RWPE2 (cell line): Measurements from ENCODE around the gene ESR1.

ENCODE experiments used
- ATAC-seq: fragments of 200-7000 bp; cut with Tn5 transposase; 3 replicates; pipeline ENCODE4 v1.9.1; 2021; ENCODE audit warnings: low read depth
- DNase-seq: peaks from one replicate; pipeline ENCODE4 v3.0.0-alpha.2; 2020; ENCODE audit warnings: low spot score
- H3K27ac ChIP-seq: fragments of 450-650 bp; 2 replicates; pipeline ENCODE4 v1.5.1; 2017; ENCODE audit warnings: mild to moderate bottlenecking; ENCODE audit not compliant: poor library complexity, severe bottlenecking
- H3K27me3 ChIP-seq: fragments of 250-450 bp; sonication (Bioruptor Pico); 2 replicates; pipeline ENCODE4 v1.5.1; 2021; ENCODE audit warnings: mild to moderate bottlenecking, moderate library complexity; ENCODE audit not compliant: insufficient read depth, poor library complexity, severe bottlenecking
- H3K36me3 ChIP-seq: fragments of 250-450 bp; sonication (Bioruptor Pico); 2 replicates; pipeline ENCODE4 v1.5.1; 2020; ENCODE audit warnings: low read depth, mild to moderate bottlenecking, moderate library complexity
- H3K4me1 ChIP-seq: fragments of 250-450 bp; sonication (Bioruptor Pico); 2 replicates; pipeline ENCODE4 v1.5.1; 2021; ENCODE audit warnings: mild to moderate bottlenecking, moderate library complexity; ENCODE audit not compliant: insufficient read depth, poor library complexity, severe bottlenecking
- H3K4me3 ChIP-seq: fragments of 250-450 bp; sonication (Bioruptor Pico); 2 replicates; pipeline ENCODE4 v1.5.1; 2021; ENCODE audit warnings: mild to moderate bottlenecking, moderate library complexity; ENCODE audit not compliant: severe bottlenecking
- H3K9me3 ChIP-seq: fragments of 250-450 bp; sonication (Bioruptor Pico); 2 replicates; pipeline ENCODE4 v1.5.1; 2021; ENCODE audit warnings: mild to moderate bottlenecking, moderate library complexity; ENCODE audit not compliant: severe bottlenecking
- CTCF ChIP-seq: fragments of 450-650 bp; IDR thresholded peaks from one replicate; pipeline ENCODE4 v1.5.1; 2017; ENCODE audit warnings: mild to moderate bottlenecking, moderate library complexity; ENCODE audit not compliant: poor library complexity, severe bottlenecking

Gene ESR1

GRCh38 chr6:152173321-152173720 is 365.8 kb downstream of the ESR1 start:
- DNase-seq (no peak), ATAC-seq (no peak)
- Histone ChIP-seq H3K4me3 (no peak overlapping the region), H3K9me3 (no peaks in the 10 kb centered on the region), H3K36me3 (no peaks in the 10 kb centered on the region), H3K27me3 (no peaks in the 10 kb centered on the region), H3K4me1 (no peaks in the 10 kb centered on the region), H3K27ac (no peak overlapping the region)
- no peak for TF ChIP-seq CTCF

- H3K9me3 ChIP-seq: no peaks in the 10 kb centered on the region
- TF ChIP-seq CTCF: no peak
- no peaks in the 10 kb centered on the region for H3K4me1 ChIP-seq
- H3K27ac ChIP-seq: no peak overlapping the region
- H3K4me3 ChIP-seq: no peak overlapping the region
- no peaks in the 10 kb centered on the region for H3K36me3 ChIP-seq
- DNase-seq (no peak), ATAC-seq (no peak)
- H3K27me3 ChIP-seq: no peaks in the 10 kb centered on the region
Observed at GRCh38 chr6:152173957-152174356, 366.5 kb downstream of the ESR1 start.

- H3K27me3 ChIP-seq: no peaks in the 10 kb centered on the region
- H3K36me3 ChIP-seq: no peaks in the 10 kb centered on the region
- H3K4me1 ChIP-seq: no peaks in the 10 kb centered on the region
- no peak overlapping the region for H3K27ac ChIP-seq
- H3K9me3 ChIP-seq: no peaks in the 10 kb centered on the region
- TF ChIP-seq CTCF: no peak
- no peak overlapping the region for H3K4me3 ChIP-seq
- ATAC-seq (no peak), DNase-seq (no peak)
Observed at GRCh38 chr6:152176268-152176667, 368.8 kb downstream of the ESR1 start.
